ENCODE results near the gene ARF4.

GRCh38 chr3:57594144-57594543 lies 3.0 kb downstream of the ARF4 start:
- TF ChIP-seq CTCF (IDR thresholded peaks at IDR 0.05) (no peak), POLR2A (IDR thresholded peaks at IDR 0.05) (no peak)
